Measurements from ENCODE around the gene SPRTN.

DNA sequence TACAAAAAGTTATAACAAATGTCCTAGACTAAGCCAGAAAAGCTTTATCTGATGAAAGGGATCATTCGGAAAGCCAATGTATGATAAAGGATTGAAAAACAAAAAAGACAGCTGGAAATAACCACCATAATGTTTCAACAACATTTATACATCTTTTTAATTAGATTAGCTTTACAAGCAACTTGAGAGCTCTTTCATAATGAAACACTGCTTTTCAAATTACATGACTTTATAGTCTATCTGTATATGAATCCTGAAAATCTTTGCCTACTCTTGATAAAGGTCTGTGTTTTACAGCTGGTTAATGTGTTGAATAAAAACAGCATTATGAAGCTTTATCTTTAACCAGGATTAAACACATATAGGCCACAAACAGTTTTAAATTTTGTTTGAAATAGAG lies 25.5 kb downstream of the SPRTN start:
- TF ChIP-seq, protein P1, sequence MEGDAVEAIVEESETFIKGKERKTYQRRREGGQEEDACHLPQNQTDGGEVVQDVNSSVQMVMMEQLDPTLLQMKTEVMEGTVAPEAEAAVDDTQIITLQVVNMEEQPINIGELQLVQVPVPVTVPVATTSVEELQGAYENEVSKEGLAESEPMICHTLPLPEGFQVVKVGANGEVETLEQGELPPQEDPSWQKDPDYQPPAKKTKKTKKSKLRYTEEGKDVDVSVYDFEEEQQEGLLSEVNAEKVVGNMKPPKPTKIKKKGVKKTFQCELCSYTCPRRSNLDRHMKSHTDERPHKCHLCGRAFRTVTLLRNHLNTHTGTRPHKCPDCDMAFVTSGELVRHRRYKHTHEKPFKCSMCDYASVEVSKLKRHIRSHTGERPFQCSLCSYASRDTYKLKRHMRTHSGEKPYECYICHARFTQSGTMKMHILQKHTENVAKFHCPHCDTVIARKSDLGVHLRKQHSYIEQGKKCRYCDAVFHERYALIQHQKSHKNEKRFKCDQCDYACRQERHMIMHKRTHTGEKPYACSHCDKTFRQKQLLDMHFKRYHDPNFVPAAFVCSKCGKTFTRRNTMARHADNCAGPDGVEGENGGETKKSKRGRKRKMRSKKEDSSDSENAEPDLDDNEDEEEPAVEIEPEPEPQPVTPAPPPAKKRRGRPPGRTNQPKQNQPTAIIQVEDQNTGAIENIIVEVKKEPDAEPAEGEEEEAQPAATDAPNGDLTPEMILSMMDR (conservative IDR thresholded peaks at IDR 0.05; ENCODE audit: low read depth in 2 of 2) = no peak
- TF ChIP-seq POLR2AphosphoS5 (IDR thresholded peaks at IDR 0.05; ENCODE audit: low read depth) (no peak), ZNF114 (CRISPR knock-in tag; IDR thresholded peaks at IDR 0.05) (no peak), EZH2 (IDR thresholded peaks at IDR 0.05; ENCODE audit: low read depth, unreplicated experiment) (no peak), CREB1 (CRISPR knock-in tag; IDR thresholded peaks at IDR 0.05; ENCODE audit: low read depth) (no peak), EZH2phosphoT487 (IDR thresholded peaks at IDR 0.05; ENCODE audit: unreplicated experiment) (no peak), ZNF331 (CRISPR knock-in tag; IDR thresholded peaks at IDR 0.05; ENCODE audit: low read depth) (no peak)
- TF ChIP-seq, protein P2, sequence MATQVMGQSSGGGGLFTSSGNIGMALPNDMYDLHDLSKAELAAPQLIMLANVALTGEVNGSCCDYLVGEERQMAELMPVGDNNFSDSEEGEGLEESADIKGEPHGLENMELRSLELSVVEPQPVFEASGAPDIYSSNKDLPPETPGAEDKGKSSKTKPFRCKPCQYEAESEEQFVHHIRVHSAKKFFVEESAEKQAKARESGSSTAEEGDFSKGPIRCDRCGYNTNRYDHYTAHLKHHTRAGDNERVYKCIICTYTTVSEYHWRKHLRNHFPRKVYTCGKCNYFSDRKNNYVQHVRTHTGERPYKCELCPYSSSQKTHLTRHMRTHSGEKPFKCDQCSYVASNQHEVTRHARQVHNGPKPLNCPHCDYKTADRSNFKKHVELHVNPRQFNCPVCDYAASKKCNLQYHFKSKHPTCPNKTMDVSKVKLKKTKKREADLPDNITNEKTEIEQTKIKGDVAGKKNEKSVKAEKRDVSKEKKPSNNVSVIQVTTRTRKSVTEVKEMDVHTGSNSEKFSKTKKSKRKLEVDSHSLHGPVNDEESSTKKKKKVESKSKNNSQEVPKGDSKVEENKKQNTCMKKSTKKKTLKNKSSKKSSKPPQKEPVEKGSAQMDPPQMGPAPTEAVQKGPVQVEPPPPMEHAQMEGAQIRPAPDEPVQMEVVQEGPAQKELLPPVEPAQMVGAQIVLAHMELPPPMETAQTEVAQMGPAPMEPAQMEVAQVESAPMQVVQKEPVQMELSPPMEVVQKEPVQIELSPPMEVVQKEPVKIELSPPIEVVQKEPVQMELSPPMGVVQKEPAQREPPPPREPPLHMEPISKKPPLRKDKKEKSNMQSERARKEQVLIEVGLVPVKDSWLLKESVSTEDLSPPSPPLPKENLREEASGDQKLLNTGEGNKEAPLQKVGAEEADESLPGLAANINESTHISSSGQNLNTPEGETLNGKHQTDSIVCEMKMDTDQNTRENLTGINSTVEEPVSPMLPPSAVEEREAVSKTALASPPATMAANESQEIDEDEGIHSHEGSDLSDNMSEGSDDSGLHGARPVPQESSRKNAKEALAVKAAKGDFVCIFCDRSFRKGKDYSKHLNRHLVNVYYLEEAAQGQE (IDR thresholded peaks at IDR 0.05; ENCODE audit: unreplicated experiment) = no peak
